ENCODE measurements around the gene DNAH6.

Gene DNAH6

DNA sequence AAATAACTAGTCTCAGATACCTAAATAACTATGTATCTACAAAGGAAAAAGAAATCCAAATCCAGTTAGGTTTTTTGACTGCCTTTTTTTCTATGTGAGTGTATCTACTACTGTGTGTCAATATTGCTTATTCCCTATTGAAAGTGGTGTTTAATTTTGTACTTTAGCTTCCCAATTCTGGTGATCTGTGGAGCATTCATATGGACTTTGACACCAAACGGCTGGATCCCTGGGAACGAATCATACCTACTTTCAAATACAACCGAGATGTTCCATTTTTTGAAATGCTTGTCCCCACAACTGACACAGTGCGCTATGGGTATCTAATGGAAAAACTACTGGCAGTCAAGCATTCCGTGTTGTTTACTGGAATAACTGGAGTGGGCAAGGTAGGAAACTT, 152.8 kb downstream of the DNAH6 start:
- no peak overlapping the region for H3K4me3 ChIP-seq (ENCODE audit: low read depth, low read length)
- TF ChIP-seq, protein P1, sequence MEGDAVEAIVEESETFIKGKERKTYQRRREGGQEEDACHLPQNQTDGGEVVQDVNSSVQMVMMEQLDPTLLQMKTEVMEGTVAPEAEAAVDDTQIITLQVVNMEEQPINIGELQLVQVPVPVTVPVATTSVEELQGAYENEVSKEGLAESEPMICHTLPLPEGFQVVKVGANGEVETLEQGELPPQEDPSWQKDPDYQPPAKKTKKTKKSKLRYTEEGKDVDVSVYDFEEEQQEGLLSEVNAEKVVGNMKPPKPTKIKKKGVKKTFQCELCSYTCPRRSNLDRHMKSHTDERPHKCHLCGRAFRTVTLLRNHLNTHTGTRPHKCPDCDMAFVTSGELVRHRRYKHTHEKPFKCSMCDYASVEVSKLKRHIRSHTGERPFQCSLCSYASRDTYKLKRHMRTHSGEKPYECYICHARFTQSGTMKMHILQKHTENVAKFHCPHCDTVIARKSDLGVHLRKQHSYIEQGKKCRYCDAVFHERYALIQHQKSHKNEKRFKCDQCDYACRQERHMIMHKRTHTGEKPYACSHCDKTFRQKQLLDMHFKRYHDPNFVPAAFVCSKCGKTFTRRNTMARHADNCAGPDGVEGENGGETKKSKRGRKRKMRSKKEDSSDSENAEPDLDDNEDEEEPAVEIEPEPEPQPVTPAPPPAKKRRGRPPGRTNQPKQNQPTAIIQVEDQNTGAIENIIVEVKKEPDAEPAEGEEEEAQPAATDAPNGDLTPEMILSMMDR (IDR thresholded peaks at IDR 0.05; ENCODE audit: low read depth, low read length, missing control alignments), result no peak
- no peak for DNase-seq (ENCODE audit: low read depth)

DNA sequence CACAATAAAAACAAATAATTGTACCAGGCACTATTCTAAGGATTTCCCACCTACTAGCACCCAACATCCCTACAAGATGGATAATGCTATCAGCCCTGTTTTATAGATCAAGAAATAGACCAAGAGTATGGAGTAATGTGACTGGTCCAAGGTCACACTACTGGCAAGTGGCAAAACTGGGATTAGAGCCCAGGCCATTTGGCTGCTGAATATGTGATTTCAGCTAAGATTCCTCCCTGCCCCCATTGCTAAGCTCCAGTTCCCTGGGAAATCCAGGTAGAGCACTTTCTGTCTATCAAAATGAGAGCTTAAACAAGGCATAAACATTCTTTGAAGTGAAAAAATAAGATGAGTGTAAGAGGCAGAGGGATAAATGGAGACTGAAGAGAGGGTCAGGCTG, 157.8 kb downstream of the DNAH6 start:
- DNase-seq (ENCODE audit: low read depth), result no peak
- TF ChIP-seq, protein P1 (IDR thresholded peaks at IDR 0.05; ENCODE audit: low read depth, low read length, missing control alignments), result no peak
- H3K4me3 ChIP-seq (ENCODE audit: low read depth, low read length), result no peak overlapping the region

DNA sequence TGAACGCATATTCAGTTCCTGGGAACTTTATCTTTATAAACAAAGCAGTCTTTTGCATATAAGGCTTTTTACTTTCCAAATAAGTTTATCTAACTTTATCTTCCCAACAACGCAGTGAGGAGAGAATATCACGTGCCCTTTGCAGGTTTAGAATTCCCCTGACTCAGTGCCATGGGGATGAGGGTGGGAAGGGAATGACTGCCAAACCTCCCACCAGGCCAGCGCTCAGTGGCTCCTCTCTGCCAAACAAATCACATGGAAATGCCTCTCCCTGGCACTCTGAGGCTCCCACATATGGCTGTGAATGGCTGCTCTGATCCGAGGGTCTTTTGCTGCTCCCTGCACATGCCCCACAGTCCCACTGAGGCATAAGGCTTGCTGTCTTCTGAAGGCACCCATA, 158.3 kb downstream of the DNAH6 start:
- H3K4me3 ChIP-seq (ENCODE audit: low read depth, low read length), result no peak overlapping the region
- TF ChIP-seq, protein P1 (IDR thresholded peaks at IDR 0.05; ENCODE audit: low read depth, low read length, missing control alignments), result no peak
- no peak for DNase-seq (ENCODE audit: low read depth)

DNA sequence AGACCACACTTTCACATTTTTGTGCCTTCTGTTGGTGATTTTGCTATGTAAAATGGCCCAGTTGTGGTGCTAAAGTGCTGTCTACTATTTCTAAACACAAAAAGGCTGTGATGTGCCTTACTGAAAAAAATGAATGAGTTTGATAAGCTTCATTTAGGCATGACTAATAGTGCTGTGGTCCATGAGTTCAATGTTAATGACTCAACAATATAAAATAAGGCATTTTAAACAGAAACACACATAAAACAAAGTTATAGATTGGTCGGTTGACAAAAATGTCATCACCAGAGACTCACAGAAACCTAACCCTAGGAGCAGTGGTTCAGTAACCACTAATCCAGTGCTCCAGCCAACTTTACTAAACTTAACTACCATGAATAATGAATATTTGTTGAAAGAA, 160.0 kb downstream of the DNAH6 start:
- TF ChIP-seq, protein P1 (IDR thresholded peaks at IDR 0.05; ENCODE audit: low read depth, low read length, missing control alignments), result no peak
- H3K4me3 ChIP-seq (ENCODE audit: low read depth, low read length), result no peak overlapping the region
- no peak for DNase-seq (ENCODE audit: low read depth)

DNA sequence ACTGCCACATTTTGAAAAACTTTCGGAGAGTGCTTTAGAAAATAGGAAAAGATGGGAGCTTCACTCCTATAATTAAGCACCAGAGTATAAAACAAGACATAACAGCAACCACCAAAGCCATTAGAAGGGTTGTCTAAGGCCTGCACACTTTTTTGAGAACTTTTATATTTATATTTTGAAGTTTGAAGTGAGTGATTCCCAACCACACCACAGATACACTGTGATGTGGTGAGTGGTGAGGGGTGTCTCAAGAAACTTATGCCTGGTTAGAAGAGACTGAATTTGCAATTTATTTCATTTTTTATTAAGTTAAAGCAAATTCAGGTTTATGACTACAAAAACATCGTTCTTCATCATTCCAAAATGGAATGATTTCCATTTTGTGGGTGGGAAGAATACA, 161.9 kb downstream of the DNAH6 start:
- DNase-seq (ENCODE audit: low read depth), result no peak
- TF ChIP-seq, protein P1 (IDR thresholded peaks at IDR 0.05; ENCODE audit: low read depth, low read length, missing control alignments), result no peak
- H3K4me3 ChIP-seq (ENCODE audit: low read depth, low read length), result no peak overlapping the region

DNA sequence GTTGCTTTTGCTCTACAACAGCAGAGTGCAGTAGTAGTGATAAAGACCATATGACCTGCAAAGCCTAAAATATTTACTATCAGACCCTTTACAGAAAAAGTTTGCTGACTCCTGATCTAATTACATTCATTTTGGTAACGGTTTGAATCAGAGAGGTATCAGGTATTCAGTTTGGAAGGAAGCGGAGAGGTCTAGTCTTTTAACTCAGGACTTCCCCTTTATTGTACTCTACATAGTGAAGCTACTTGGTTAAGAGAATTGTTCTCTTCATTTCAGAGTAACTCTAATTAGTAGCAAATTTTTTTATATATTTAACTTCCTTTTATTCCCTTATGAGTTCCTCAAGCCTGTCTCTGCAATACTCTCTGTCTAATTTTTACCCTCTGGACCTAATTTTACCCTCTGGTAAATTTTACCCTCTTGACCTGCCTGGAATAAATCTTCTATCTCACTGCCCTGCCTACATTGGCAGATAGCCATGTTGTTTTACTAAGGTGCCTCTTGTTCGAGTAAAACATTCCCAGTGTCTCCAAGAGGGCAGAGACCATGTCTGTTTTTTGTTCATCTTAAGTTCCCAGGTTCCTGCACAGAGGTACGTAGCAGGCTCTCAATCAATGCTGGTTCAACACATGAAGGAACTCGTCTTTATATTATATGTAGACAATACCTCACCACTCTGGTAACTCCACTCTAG, 170.6 kb downstream of the DNAH6 start:
- TF ChIP-seq, protein P1 (IDR thresholded peaks at IDR 0.05; ENCODE audit: low read depth, low read length, missing control alignments), result no peak
- no peak overlapping the region for H3K4me3 ChIP-seq (ENCODE audit: low read depth, low read length)
- no peak for DNase-seq (ENCODE audit: low read depth)

DNA sequence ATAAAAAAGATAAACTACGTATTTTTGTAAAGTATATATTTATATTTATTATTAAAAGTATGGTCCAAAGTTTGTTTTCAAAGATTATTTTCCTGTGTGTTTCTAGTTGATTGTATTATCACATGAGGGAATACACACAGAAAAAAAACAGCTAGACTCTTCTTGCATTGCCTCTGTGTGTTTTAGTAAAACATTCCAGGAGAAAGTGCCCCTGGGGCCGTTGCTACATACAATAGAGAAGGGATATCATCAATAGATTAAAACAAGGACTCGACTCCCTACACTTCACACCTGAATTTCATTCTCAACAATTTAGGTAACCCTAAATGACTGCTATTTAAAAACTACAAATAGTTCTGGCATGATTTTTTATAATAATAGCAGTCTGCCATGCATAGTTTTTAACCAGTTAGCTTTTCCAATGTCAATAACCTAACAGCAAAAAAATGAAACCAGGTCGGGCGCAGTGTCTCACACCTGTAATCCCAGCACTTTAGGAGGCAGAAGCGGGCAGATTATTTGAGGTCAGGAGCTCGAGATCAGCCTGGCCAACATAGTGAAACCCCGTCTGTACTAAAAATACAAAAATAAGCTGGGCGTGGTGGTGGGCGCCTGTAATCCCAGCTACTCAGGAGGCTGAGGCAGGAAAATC, 171.3 kb downstream of the DNAH6 start:
- DNase-seq (ENCODE audit: low read depth), result no peak
- H3K4me3 ChIP-seq (ENCODE audit: low read depth, low read length), result no peak overlapping the region
- TF ChIP-seq, protein P1 (IDR thresholded peaks at IDR 0.05; ENCODE audit: low read depth, low read length, missing control alignments), result no peak
